HG03196 (cell line): ENCODE data around the gene RNF14.

ENCODE experiments used
- ATAC-seq: cut with Tn5 transposase; IDR thresholded peaks from one replicate; pipeline ENCODE4 v1.9.1; 2021; ENCODE audit not compliant: unreplicated experiment

Gene RNF14

GRCh38 chr5:141973871-141974595 lies 5.1 kb downstream of the RNF14 start:
- ATAC-seq = no peak

DNA sequence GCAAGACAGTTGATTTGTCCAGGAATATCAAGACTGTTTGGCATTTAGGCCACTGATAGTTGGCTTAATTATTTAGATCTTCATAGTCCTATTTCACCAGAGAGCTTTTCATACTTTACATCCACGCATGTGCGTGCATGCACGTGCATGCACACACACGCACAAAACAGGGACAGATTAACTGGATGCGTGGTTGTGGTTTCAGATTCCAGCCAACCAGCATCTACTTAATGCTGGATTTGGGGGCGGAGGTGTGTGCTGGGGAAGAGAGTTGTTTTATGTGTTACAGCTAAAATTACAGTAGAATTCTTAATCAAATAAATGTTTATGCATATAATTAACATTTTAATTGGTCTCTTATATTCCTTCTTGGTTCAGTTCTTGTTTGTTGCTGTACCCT lies 7.3 kb downstream of the RNF14 start:
- ATAC-seq = no peak

DNA sequence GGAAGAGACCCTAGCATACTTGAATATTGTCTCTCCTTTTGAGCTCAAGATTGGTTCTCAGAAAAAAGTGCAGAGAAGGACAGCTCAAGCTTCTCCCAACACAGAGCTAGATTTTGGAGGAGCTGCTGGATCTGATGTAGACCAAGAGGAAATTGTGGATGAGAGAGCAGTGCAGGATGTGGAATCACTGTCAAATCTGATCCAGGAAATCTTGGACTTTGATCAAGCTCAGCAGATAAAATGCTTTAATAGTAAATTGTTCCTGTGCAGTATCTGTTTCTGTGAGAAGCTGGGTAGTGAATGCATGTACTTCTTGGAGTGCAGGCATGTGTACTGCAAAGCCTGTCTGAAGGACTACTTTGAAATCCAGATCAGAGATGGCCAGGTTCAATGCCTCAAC lies 9.5 kb downstream of the RNF14 start:
- ATAC-seq = no peak

DNA sequence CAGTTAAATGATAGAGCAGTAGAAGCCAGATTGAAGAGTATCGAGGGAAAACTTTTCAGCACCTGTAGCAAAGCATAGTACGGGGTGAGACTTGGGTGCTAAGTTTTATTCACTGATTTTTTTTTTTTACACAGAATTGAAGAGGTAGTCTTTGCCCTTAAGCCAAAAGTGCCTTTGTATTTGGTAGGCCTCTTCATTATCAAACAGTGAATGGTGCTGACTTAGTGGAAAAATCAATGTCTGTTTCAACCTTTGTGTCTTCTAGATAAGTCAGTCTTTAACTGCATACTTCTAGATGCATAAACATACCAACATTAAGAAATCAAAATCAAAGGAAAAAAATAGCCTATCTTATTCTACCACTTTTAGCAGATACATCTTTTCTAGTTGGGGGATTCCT lies 13.7 kb downstream of the RNF14 start:
- ATAC-seq = no peak

DNA sequence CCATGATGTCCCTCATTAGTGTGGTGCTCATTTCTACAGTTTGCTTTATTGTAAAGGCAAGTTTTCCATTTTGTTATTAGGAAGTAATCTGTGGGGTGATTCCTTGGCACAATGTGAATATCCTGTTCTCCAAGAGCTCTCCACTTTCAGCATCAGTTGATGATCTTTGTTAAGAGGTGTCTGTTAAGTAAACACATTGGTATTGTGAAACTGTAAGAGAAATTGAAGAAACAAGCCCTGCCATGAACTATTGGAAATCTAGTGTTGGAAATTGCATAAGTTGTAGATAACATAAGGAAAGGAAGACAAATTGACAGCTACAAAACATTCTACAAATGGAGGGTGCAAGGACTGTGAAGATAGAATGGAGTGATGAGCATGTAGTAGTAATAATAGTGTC lies 17.2 kb downstream of the RNF14 start:
- ATAC-seq = no peak

DNA sequence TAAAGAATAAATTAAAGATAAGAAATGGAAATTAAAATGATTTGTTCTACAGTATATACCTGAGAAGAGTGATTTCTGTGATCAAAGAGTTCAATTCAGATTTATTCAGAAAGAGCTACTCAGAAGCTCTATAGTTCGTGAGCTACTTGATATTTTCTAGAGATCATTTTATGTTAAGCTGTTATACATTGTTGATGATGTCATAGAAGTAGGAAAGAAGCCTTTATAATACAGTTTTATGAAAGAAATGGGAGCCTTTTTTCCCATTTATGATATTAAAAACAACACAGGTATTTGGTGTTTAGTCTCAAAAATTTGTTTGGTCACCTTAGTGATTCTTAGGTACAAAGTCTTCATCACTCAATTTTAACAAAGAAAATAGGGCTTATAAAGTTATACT lies 20.8 kb downstream of the RNF14 start:
- ATAC-seq = no peak

DNA sequence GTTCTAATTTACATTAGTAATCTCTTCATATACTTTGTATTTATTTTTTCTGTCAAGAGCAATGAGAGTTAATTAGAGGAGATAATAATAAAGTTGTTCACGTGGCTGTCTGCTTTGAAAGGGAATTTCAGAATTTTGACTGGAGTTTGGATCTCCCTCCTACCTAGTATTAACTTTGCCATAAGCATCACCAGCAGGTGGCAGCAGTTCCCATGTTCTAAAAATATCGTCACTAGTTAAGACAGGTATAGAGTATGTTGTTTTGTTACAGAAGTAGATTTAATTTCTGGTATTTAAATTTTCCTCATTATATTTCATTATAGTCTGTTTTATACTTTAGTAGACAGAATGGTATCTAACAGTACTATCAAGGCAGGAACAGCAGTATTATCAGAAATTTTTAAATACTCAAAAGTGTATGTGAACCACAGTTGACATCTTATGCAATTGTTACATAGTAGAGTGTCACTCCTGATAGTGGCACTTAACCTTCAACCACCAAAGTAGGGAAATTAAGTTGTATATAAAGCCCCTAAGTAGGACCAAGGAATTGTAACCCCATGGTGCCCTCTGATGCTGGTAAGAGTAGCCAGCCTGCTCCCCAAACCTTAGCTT lies 23.6 kb downstream of the RNF14 start:
- ATAC-seq = no peak

GRCh38 chr5:141994511-141995136 lies 25.7 kb downstream of the RNF14 start:
- ATAC-seq = no peak

GRCh38 chr5:141995656-141996055 lies 26.8 kb downstream of the RNF14 start:
- no peak for ATAC-seq

GRCh38 chr5:141997358-141997960 lies 28.6 kb downstream of the RNF14 start:
- ATAC-seq = no peak

DNA sequence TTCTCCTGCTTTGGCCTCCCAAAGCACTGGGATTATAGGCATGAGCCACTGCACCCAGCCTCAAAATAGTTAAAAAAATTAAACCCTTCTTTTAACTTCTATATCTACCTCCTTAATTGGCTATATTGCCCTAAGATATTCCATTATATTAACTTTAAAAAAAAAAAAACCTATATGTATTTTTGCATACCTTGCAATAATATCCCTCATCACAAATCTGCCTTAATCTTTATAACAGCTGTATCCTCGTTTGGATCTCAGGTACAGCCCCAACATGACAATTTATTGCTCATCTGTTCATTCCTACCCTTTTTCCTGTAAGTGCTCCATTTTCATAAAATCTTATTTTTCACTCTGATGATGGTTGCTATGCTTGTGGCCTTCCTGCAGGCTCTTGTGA lies 31.3 kb downstream of the RNF14 start:
- ATAC-seq = no peak

- ATAC-seq = no peak
Measured at GRCh38 chr5:142000704-142001484, 32.0 kb downstream of the RNF14 start.

DNA sequence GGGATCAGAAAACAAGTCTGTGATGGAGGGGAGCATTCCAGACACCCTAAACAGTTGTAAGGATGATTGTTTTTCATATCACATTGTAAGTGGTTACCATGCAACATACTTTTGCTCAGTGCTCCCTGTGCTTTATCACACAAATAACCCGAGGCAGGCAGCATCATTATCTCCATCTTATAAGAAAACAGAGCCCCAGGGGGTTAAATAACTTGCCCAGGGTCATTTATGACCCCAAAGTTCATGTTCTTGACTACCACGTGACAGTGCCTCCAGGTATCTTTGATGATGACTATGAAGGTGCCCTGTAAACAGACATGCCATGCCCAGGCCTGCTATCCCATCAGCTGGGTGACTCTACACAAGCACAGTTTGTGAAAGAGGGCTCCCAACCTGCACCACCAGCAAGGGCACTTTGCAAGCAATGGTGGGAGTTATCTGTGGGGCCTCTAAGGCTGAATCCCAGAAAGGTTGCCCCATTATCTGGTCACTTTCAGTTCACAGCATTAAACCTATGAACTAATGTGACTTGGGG lies 34.4 kb downstream of the RNF14 start:
- ATAC-seq = no peak

GRCh38 chr5:142006363-142007236 lies 37.7 kb downstream of the RNF14 start:
- ATAC-seq = no peak

DNA sequence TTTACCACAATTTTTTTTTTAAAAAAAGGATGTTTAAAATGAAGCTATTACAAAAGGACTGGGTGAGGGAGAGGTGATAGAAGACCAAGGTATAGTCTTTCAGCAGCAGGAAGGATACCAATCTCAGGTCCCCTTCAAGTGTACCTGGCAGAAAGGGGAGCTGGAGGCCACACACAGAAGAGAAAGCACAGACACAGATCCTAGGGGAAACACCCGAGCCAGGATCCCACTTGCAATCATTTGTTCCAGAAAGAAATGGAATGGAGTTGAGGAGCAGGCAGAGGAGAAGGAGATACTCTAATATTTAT lies 38.3 kb downstream of the RNF14 start:
- no peak for ATAC-seq

- no peak for ATAC-seq
Measured at GRCh38 chr5:142008813-142009212, 39.9 kb downstream of the RNF14 start.

- no peak for ATAC-seq
Measured at GRCh38 chr5:142009886-142010285, 41.0 kb downstream of the RNF14 start.

GRCh38 chr5:142011572-142012185 lies 42.8 kb downstream of the RNF14 start:
- ATAC-seq = no peak

DNA sequence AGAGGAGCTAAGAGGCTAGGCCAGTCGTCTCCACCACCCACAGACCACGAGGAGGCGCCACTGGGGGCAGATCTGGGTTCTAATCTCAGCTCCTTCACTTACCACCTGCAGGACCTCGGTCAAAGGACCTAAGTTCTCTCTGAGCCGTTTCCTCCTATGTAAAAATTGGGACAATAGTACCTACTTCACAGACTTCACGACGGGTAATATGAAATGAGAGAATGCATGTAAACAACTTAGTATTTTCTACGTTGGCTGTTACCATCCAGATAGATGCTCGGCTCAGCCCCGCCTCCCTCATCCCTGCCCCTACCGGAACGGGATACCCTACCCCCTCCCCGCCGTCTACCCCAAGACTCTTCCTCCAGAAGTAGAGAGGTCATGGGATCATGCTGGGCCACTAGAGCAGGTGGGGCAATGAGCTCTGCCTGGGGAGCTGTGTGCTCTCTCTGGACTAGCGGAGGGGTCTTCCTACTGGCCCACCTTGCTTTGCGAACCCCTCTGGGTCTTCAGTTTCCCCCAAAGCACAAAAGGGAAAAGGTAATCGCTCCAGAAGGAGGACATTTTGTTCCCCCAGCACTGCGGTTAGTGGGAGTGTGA lies 43.4 kb downstream of the RNF14 start:
- ATAC-seq = no peak
